SIG-M5 (cell line): Measurements from ENCODE around the gene MAST2.

Experiments
- DNase-seq: peaks from one replicate; lab custom pipeline; 2025; lab: John Stamatoyannopoulos, UW

Gene MAST2

DNA sequence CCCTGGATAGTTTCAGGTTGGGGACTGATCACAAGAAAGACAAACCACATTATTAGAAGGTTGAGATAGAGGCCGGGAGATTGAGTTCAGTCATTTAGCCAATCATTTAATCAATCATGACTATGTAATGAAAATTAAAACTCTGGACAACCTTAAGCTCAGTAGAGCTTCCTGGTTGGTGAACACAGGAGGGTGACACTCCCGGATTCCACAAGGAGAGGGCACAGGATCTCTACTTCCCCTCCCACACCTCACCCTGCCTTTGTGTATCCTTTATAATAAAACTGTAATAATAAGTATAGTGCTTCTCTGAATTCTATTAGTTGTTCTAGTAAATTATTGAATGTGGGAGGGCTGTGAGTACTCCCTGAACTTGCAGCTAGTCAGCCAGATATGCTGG lies 178.9 kb downstream of the MAST2 start:
- no peak for DNase-seq

DNA sequence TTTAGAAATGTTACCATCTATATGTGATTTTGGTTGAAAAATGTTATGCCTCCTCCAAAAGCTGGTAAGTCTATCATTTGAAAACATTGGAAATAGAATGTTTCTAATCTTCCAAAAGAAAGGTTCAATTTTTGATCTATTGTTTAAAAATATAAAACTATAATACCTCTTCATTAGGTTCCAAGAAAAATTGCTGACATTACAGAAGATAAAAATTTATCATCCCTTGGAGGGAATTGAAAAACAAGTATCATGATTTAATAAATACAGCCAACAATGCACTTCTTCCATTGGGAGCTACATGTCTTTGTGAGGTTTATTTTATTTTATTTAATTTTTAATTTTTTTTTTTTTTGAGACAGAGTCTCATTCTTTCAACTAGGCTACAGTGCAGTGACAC lies 180.6 kb downstream of the MAST2 start:
- DNase-seq: no peak

GRCh38 chr1:45987204-45987603 lies 183.8 kb downstream of the MAST2 start:
- no peak for DNase-seq

DNA sequence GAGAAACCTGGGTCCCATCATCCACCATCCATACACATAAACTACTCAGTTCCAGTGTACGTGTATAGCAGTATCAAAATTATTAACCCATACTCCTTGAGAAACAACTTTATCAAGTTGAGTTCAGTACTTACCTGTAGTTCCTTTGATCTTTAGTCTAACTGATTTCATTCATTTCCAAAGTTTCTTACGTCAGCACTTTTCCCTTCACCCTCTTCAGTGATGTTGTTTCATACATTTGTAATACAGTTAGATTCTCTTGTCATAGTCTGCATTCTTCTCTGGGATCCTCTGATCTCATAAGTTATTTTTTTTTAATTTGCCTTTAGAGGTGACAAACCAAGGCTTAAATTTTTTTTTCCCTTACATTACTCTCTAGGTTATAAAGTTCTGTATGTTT lies 185.8 kb downstream of the MAST2 start:
- no peak for DNase-seq

- DNase-seq: no peak
These were observed 191.0 kb downstream of the MAST2 start for GRCh38 chr1:45994423-45994822.

GRCh38 chr1:45995298-45995697 lies 191.9 kb downstream of the MAST2 start:
- no peak for DNase-seq

- no peak for DNase-seq
These were observed 194.7 kb downstream of the MAST2 start for GRCh38 chr1:45998020-45998617.

- no peak for DNase-seq
These were observed 196.1 kb downstream of the MAST2 start for GRCh38 chr1:45999507-45999906.

GRCh38 chr1:46001081-46001785 lies 197.8 kb downstream of the MAST2 start:
- no peak for DNase-seq

- no peak for DNase-seq
These were observed 199.2 kb downstream of the MAST2 start for GRCh38 chr1:46002551-46003150.

GRCh38 chr1:46003315-46003714 lies 199.9 kb downstream of the MAST2 start:
- no peak for DNase-seq

- DNase-seq: no peak
These were observed 201.1 kb downstream of the MAST2 start for GRCh38 chr1:46004492-46004891.

GRCh38 chr1:46005594-46005993 lies 202.2 kb downstream of the MAST2 start:
- DNase-seq: no peak

DNA sequence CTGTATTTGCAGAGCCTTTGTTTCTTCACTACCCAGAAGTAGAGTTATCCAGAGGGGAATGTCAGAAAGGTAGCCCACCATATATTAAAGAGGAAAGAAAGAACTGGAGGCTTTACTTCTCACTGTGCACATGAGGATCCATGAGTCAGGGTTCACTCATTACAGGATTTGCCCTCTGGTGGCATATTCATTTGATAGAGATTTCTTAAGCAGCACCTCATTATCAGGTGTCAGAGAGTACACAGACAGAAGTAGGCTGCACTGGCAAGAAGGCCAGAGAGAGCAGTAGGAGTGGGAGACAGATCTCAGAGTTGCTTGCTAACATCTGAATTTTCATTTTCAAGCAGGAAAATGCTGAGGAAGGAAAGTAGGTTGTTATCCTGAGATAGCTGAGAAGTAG lies 205.2 kb downstream of the MAST2 start:
- no peak for DNase-seq

DNA sequence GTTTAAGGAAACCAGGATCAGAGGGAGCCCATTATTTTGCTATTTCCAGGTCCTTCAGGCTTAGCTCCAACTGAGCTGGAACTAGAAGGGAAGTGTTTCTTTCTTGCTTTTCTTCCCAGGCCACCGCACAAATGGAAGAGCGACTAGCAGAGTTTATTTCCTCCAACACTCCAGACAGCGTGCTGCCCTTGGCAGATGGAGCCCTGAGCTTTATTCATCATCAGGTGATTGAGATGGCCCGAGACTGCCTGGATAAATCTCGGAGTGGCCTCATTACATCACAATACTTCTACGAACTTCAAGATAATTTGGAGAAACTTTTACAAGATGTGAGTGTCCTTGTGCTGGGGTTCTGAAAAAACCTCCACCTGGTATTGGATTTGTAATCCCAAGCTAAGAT lies 207.2 kb downstream of the MAST2 start:
- no peak for DNase-seq

- DNase-seq: no peak
These were observed 207.8 kb downstream of the MAST2 start for GRCh38 chr1:46011121-46011695.

DNA sequence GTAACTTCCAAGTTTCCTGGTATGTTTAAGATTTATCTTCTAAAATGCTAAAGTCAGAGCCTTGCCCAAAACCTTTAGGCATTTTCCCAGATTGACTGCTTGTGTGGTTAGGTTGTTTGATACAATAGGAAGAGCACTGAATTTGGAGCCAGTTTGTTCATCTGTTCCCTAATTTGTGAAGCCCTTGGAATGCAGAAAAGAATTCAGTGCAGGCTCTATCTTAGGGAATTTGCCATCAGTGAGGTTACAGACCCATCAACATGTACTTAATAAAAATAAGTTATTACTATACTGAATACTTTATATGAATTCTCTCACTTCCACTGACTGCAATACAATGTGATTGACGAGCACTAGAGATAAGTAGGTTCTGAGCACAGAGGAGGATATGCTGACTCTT lies 208.8 kb downstream of the MAST2 start:
- no peak for DNase-seq

GRCh38 chr1:46013581-46013980 lies 210.2 kb downstream of the MAST2 start:
- DNase-seq: no peak

GRCh38 chr1:46017876-46018503 lies 214.6 kb downstream of the MAST2 start:
- DNase-seq: no peak

- DNase-seq: no peak
These were observed 215.9 kb downstream of the MAST2 start for GRCh38 chr1:46019348-46019747.

GRCh38 chr1:46020010-46020409 lies 216.6 kb downstream of the MAST2 start:
- no peak for DNase-seq

DNA sequence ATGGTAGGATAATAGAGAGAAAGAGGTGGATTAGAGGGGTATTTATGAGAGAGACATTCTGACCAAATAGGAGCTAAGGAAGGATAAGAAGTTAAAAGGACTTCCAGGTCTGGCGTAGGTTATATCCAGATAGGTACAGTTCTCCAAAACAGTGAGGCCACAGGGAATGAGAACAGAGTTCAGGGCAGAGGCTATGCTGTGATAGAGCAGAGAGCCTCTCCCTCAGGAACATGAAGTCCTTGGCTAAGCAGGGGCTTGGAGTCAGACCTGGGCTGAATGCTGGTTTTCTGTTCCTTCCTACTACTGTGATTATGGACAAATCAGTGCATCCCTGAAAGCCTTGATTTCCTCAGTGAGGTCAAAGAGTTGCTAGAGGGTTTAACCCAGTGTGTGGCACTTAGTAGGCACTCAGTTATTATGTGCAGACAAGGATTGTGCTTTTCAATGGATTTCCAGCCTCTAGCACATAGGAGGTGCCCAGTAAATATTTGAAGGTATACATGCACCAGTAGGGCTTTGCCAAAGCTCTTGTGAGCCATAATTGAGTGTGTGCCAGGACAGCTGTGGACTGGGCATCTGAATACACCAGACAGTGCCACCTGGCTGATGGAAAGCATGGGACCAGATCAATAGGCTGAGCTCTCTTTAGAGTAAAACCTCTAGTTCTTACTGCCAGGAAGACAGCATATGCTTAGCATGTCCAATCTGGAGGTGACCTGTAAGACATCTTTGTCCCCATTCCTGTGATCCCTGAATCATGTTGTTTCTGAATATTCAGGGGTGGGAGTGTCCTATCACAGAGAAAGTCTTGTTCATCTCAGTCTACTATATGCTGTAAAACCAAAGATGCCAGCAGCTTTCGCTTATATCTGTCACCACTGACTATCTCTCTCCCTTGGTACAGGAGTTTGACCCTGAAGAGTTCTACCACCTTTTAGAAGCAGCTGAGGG lies 217.9 kb downstream of the MAST2 start:
- DNase-seq: no peak
